ENCODE data around the gene PRDM16.

PRDM16 gene

DNA sequence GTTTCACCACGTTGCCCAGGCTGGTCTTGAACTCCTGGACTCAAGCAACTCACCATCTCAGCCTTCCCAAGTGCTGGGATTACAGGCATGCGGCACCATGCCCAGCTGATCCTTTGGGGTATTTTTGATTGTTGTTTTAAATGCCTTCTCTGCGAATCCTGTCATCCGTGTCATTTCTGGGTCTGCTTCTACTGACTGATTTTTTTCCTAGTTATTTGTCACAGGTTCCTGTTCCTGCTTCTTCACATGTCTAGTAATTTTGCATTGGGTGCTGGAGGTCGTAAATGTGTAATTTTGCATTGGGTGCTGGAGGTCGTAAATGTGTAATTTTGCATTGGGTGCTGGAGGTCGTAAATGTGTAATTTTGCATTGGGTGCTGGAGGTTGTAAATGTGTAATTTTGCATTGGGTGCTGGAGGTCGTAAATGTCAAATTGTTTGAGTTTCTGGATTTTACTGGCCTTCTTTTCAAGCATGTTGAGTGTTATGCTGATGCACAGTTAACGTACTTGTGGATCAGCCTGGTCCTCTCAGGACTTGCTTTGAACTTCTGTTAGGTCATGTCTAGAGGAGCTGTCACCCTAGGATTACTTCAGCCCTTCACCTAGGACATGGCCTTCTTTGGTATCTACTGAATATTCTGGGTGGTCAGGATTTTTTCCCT, 381.3 kb downstream of the PRDM16 start:
- DNase-seq: no peak

DNA sequence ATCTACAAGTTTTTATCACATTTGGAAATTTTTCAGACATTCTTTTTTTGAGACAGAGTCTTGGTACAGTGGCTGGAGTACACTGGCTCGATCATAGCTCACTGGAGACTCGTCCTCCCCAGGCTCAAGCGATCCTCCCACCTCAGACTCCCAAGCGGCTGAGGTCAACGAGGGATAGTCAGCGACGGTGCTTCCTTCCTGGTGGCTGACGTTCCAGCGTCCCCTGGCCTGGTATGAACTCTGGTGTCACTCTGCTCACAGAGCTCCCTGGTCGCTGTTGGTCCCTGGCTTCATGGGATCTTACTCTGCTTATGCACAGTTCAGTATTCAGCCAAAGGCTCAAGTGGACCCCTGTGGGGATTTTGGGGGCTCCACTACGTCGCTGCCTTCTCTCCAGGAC, 382.0 kb downstream of the PRDM16 start:
- DNase-seq: no peak

GRCh38 chr1:3451994-3452865, 383.2 kb downstream of the PRDM16 start:
- DNase-seq: no peak

- DNase-seq: no peak
These were observed 383.8 kb downstream of the PRDM16 start for GRCh38 chr1:3452866-3453175.

DNA sequence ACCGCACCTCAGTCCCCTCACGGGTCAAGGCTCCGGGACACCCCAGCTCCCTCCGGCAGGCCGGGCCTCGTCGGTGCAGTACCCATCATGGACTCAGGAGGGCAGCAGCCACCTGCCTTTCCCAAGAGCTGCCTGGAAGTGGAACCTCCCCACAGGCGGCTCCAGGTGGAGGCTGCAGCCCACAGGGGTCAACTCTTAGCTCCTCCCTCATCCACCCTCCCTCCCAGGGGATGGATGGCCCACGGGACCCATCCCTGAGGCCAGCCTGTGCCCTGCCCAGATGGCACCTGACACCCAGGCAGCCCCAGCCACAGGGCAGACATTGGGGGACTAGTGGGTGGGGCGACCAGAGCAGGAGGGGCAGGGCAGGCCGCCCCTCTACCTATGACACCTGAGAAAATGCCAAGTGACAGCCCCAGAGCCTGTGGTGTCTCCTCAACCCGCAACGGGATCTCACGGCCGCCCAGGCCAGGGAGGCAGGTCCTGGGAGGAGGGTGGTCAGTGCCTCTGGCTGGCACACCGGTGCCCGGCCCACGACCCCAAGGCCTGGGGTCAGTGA, 384.3 kb downstream of the PRDM16 start:
- DNase-seq: peak; percentile 91

DNA sequence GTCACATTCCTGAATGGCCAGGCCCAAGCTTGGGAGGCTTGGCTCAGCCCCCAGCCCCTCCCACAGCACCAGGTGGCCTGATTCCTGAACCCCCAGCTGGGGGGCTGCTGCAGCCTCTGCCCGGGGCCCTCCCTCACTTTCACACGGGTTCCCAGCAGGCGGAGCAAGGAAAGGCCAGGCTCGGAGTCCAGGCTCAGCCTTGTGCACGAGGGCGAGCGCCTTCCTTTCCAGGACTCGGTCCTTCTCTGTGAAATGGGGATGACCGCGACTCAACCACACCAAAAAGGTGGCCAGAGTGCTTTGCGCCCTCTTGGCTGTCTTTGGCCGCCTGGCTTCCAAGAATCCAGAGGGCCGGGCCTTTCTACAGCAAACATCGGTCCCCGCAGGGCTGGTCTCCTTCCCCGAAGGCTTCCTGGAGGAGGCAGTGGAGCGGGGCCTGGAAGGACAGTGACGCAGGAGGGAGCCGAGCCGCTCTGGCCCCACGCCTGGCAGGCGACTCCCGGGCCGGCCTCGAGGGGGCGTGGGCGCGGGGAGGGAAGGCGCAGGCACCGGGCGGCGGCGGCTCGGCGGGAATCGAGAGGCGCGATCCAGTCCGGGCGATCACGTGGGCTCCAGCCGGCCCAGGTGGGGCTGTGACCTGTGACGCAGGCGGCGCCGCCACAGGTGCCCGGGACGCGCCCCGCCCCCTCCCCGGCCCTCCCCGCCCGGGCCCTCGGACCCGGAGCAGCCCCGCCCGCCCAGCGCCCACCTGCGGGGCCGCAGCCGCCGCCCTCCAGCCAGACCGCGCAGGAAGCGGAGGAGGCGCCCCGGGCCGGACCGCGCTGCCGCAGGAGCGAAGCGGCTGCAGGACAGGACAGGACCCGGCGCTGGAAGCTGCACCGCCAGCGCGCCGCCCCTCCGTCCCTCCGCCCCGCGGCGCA, 385.1 kb downstream of the PRDM16 start, which contains the start of gene ARHGEF16:
ARHGEF16 (plus strand) TSS at position 775 of the 920 bp plus-strand sequence. CDS start 8,420 bp downstream, outside the sequence.
- DNase-seq: peak; percentile 74

DNA sequence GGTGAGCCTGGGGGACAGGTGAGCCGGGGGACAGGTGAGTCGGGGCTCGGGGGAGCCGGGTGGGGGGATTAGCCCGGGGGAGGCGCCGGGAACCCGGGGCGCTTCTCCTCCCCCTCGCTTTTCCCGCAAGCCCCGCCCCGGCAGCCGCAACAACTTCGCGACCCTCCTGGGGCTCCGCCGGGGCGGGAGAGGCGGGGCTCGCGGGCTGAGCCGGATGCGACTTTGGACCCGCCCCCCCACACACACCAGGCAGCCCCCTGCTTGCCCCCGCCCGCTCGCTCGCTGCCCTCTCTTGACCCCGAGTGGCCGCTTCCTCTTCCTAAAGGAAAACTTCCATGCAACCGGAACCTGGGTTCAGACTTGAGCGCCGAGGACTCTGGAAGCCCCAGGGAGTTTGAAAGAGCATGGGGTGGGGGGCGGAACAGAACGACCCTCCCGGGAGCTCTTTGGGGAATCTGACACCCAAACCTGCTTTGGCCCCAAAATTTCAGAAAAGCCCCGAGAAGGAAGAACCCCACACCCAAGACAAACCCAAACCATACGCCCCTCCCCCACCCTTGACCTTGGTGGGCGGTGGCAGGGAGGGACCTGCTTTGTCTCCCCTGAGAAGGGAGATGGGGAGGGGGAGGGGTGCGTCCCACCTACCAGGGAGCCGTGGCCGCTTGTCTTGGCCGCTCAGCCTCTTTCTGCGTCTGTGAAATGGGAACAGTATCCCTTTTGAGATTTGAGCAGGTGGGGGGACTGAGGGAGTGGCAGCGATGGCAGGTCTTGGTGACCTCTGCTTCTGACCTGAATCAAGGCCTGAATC, 386.0 kb downstream of the PRDM16 start:
- DNase-seq: no peak

- DNase-seq: no peak
These were observed 386.9 kb downstream of the PRDM16 start for GRCh38 chr1:3455670-3456448.

- no peak for DNase-seq
These were observed 387.5 kb downstream of the PRDM16 start for GRCh38 chr1:3456449-3456963.

DNA sequence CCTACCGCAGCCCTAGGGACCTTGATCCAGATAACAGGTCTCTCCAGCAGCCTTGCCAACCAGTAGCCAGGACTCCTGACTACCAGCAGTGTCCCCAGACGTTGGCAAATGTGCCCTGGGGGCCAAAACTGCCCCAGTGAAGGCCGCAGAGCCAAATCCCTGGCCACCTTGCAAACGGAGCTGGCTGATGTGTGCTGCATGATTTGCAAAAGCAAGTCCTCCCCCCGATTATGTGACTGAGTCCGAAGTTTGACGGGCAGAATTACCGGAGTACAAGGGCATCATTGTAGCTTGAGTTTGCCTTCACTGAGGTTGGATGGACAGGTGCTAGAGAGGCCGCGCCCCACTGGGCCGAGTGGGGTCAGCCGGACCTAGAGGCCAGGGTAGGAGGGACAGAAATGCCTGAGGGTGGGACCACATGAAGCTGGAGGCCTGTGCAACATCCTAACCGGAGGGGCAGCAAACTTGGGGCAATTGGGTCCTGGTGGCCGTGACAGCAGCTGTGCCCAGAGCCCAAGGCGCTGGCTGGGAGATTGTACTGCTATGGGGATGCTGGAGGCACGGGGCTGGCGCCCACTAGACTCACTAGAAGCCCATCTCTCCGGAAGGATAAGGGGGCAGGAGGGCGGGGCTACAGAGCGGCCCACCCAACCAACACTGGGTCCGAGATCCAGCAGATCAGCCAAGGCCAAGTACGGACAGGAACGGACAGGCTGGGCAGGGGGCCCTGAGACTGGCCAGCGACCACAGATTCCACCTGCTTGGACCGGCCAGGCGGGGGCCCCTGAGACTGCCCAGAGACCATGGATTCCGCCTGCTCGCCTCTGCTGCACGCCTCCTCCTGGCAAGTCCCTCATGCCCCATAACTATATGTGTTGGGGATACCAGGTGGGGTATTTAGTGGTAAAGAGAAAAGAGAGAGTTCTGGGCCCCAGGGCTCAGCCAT, 388.2 kb downstream of the PRDM16 start:
- no peak for DNase-seq

DNA sequence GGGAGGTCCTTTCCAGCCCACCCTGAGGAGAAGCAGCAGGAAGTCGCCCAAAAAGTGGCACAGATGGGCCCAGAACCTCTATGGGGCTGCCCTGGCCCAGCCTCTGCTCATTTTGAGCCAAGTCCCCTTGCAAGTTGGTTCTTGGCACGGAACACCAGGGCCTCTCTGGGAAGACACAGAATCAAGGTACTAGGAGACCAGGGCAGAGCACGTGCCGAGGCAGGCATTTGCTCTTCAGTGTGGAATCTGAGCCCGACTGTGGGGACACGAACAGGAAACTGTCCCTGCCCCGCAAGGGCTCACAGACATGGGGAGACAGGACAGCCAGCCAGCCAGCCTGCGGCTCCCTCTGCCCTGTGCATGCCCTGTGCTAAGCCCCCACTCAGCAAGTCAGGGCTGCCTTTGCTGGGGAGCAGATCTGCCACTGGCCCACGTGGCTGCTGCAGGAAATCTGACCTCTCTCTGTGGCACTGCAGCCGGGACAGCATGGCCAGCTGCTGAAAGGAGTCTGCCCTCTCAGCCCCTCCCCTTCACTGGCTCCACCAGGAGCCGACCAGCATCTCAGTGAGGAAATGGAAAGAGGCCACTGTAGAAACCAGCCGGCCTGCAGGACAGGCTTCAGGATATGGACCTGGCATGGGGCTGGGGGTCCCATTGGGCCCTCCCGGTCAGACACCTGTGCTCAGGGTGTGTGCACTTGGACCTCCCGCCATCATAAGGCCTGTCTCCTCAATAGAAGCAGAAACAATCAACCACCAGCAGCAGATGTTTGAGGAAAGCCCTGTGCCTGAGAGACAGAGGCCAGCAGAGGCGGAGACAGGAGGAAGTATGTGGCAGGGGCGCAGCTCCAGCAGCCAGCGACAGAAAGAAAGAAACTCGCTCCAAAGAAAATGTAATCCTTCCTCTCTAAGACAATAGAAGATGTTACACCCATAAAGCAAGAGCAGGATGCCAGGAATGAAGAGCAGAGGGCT, 389.2 kb downstream of the PRDM16 start:
- DNase-seq: no peak

DNA sequence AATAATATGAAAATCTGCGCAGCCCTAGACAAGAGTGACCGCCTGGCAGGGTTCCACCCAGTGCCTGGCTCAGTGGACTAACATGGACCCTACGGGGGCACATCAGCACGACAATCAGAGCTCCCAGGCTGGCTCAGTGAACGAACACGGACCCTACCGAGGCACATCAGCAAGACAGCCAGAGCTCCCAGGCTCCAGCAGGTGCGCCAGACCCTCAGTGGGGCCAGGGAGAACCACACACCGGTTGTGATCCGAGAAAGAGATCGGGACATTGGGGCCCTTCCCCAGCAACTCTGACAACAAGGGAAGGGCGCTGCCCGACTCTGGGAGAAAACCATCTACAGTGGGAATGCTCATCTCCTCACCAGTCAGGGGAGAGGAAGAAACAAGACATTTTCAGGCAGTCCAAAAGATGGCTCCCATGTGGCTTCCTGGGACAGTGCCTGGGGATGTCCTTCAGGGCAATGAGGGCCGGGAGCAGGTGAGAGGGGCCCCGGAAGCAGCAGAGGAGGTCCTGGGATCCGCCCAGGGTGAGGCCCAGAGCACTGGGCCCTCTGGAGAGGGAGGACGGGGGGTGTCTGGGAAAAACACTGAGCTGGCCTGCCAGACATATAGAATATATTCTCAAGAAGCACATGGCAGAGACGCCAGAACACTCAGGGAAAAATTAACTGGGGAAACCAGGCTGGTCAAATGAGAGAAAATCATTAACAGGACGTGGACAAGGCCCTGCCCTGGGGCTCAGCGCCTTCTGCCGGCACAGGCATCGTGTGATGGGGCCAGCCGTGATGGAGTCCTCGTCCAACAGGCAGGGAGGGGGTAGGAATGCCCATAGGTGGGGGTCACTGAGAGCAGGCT, 390.3 kb downstream of the PRDM16 start:
- no peak for DNase-seq

GRCh38 chr1:3459940-3460671, 391.1 kb downstream of the PRDM16 start:
- no peak for DNase-seq

DNA sequence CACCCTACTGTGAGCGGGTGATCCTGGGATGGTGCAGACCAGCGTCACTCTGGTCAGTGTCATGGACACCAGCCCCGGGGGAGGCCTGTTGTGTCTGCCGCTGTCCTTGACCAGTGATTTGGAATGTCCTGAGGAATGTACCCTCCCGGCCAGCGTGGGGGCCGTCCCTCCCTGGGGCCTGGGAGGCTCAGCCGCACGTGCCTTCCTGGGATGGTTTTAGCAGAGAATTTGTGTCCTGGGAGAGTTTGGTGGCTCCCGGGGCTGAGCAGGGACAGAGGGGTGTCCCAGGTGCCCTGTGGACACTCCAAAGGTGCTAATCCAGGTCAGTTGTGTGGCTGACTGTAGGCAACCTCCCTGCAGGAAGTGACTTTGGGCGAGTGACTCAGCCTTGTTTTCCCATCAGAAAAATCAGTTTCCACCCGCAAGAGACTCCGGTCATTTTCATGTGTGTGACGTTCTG, 391.7 kb downstream of the PRDM16 start:
- DNase-seq: no peak

DNA sequence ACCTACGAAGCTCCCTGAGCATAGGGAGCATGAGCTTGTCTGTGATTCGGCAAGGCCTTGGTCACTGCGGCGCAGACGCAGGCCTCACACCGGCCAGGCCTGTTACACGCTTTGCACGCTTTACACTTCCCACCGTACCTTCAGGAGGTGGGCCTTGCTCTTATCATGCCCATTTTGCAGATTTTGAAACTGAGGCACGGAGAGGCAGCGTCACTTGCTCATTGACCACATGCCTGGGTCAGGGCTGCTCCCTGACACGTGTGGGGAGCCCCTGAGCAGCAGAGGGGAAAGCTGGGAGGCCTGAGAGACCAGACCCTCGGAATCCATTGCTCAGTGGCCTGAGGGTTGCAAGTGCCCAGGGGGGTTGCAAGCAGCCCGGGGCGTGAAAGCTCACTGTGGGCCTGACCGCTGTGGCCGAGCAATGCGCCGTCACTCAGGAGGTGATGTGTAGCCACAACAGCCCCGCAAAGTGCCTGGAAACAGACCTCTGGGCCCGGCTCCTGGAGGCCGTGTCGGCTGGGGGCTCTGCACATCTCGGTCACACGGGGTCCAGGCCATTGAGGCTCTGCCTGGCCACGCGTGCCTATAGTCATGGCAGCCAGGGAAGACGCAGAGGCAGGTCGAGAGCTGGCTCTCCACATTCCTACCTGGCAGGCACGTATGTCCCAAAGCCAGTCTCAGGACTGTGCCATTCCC, 392.4 kb downstream of the PRDM16 start:
- DNase-seq: no peak

GRCh38 chr1:3461934-3462275, 392.9 kb downstream of the PRDM16 start:
- DNase-seq: no peak

All from activated effector memory CD4-positive, alpha-beta T cell treated with anti-CD3 and anti-CD28 coated beads, Interleukin-2, amount 50 U/mL, for 16 hours (primary cell).